OCI-LY3 (cell line): ENCODE results near the gene NHLH1.
"Not testable (repeated sequence)": the region's sequence is repeated elsewhere in the genome, so short reads cannot be mapped to it uniquely, and the experiment has no call there.

Source experiments
- EZH2phosphoT487 ChIP-seq: fragments of 200-600 bp; shearing (Covaris generic); IDR thresholded peaks from 2 replicates; pipeline ENCODE4 v1.6.1; 2018; ENCODE audit warnings: antibody characterized with exemption, mixed run types, low read depth
- TF ChIP-seq, protein P1 (sequence below): fragments of 200-600, 300-600 bp; sonication (generic); IDR thresholded peaks from 2 replicates; pipeline ENCODE4 v1.5.1; 2014; ENCODE audit warnings: antibody characterized with exemption, low read length, low read depth

DNA sequence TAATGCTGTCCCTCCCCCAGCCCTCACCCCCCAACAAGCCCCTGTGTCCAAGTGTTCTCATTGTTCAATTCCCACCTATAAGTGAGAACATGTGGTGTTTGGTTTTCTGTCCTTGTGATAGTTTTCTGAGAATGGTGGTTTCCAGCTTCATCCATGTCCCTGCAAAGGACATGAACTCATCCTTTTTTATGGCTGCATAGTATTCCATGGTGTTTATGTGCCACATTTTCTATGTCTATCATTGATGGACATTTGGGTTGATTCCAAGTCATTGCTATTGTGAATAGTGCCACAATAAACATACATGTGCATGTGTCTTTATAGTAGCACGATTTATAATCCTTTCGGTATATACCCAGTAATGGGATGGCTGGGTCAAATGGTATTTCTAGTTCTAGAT lies 17.9 kb downstream of the NHLH1 start:
- TF ChIP-seq, protein P1, sequence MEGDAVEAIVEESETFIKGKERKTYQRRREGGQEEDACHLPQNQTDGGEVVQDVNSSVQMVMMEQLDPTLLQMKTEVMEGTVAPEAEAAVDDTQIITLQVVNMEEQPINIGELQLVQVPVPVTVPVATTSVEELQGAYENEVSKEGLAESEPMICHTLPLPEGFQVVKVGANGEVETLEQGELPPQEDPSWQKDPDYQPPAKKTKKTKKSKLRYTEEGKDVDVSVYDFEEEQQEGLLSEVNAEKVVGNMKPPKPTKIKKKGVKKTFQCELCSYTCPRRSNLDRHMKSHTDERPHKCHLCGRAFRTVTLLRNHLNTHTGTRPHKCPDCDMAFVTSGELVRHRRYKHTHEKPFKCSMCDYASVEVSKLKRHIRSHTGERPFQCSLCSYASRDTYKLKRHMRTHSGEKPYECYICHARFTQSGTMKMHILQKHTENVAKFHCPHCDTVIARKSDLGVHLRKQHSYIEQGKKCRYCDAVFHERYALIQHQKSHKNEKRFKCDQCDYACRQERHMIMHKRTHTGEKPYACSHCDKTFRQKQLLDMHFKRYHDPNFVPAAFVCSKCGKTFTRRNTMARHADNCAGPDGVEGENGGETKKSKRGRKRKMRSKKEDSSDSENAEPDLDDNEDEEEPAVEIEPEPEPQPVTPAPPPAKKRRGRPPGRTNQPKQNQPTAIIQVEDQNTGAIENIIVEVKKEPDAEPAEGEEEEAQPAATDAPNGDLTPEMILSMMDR = not testable (repeated sequence)
- TF ChIP-seq EZH2phosphoT487 = not testable (repeated sequence)
